IPS DF 6.9 (cell line): ENCODE data around the gene RAD17.
"Not testable (repeated sequence)": the region's sequence is repeated elsewhere in the genome, so short reads cannot be mapped to it uniquely, and the experiment has no call there.

Experiments
- DNase-seq: peaks from one replicate; pipeline ENCODE4 v3.0.0-alpha.2; 2013; ENCODE audit warnings: low read depth, low spot score
- H3K27ac ChIP-seq: one replicate; pipeline ENCODE4 v1.5.1; 2013; ENCODE audit warnings: low read length, control low read depth
- H3K27me3 ChIP-seq: 2 replicates; pipeline ENCODE4 v1.6.1; 2013; ENCODE audit warnings: mild to moderate bottlenecking, low read length; ENCODE audit not compliant: control insufficient read depth, insufficient read depth
- H3K36me3 ChIP-seq: 2 replicates; pipeline ENCODE4 v1.6.1; 2013; ENCODE audit warnings: low read length; ENCODE audit not compliant: control insufficient read depth, insufficient read depth
- H3K4me1 ChIP-seq: 2 replicates; pipeline ENCODE4 v1.6.1; 2013; ENCODE audit warnings: low read length; ENCODE audit not compliant: control insufficient read depth, insufficient read depth
- H3K4me3 ChIP-seq: 2 replicates; pipeline ENCODE4 v1.5.1; 2013; ENCODE audit warnings: mild to moderate bottlenecking, low read length
- H3K9me3 ChIP-seq: 2 replicates; pipeline ENCODE4 v1.6.1; 2013; ENCODE audit warnings: low read length, inconsistent platforms; ENCODE audit not compliant: control insufficient read depth, insufficient read depth
- WGBS: extraction: QIAGEN DNeasy Blood & Tissue Kit; methylation state at CpG from one replicate; pipeline ENCODE4 v1.1.7; 2013; ENCODE audit warnings: mixed read lengths, missing lambda C conversion rate; ENCODE audit not compliant: insufficient read length, insufficient coverage; 5-methylcytosine and 5-hydroxymethylcytosine counted together

RAD17 gene

GRCh38 chr5:69369340-69370121 is at the start of gene RAD17, which contains the start of the genes AK6 and TAF9:
RAD17 (plus strand) TSS chr5:69369818; CDS start chr5:69372209, 2,391 bp downstream.
AK6 (minus strand) TSS chr5:69369520; CDS start chr5:69369490, 30 bp downstream.
TAF9 (minus strand) TSS chr5:69369520; CDS start chr5:69365737, 3,783 bp downstream.
- no peak within 1 kb of the TSS for H3K27ac ChIP-seq
- H3K9me3 ChIP-seq, result no peaks in the 10 kb centered on the region
- H3K27me3 ChIP-seq, result no peaks in the 10 kb centered on the region
- peaks cover 3% of the 10 kb centered on the region; the same call in 1 of the 2 replicates for H3K36me3 ChIP-seq
- peak; percentile 80 for DNase-seq
- peak within 1 kb of the TSS; percentile 85 for H3K4me3 ChIP-seq
- no peaks in the 10 kb centered on the region for H3K4me1 ChIP-seq
- no CpG with 5 or more reads among the region's 66 CpGs for WGBS

DNA sequence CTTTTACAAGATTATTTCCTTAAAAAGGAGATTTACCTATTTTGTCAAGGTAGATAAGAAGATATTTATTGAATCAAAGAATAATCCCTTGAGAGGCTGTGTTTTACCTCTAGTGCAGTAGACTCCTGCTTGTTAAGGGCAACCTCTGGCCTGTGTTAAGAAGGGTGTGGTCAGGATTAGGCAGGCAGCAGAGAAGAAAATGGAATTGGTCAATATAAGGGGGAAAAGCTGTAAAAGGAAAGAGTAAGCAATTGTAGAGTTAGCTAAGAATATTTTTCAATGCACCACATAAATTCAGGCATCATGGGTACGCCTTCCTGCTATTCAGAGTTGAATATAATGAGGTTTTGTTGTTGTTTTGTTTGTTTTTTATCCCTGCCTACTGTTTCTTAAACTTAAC is 43.3 kb upstream of the RAD17 start:
- Histone ChIP-seq H3K27me3 (no peaks in the 10 kb centered on the region), H3K4me3 (no peak overlapping the region), H3K9me3 (0 out of 2 replicates have a peak, but pooled peaks cover 1% of the 10 kb centered on the region), H3K36me3 (no peaks in the 10 kb centered on the region), H3K27ac (no peak overlapping the region), H3K4me1 (no peaks in the 10 kb centered on the region)
- no CpG with 5 or more reads among the region's 1 CpG for whole genome bisulfite sequencing
- no peak for DNase-seq

DNA sequence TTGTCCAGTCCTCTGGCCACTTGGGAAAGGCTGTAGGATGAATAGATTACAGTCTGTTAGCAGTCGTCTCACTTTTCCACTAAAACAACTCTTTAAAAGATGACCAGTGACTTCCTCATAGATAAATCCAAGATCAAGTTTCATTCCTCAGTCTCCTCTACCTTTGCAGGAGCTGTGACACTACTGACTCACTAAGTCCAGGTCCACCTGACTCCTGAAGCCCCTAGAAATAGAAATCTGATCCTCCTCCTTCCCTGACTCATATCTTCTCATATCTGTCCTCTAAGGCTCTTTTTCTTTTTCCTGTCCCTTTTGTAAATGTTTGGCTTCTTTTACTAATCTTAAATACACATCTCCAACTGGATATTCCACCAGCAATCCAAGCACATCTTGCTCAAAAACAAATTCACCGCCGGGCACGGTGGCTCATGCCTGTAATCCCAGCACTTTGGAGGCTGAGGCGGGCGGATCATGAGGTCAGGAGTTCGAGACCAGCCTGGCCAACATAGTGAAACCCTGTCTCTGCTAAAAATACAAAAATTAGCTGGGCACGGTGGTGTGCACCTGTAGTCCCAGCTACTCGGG is 39.6 kb upstream of the RAD17 start:
- no peak overlapping the region for H3K4me3 ChIP-seq
- H3K36me3 ChIP-seq, result no peaks in the 10 kb centered on the region
- no peak for DNase-seq
- no CpG with 5 or more reads among the region's 9 CpGs for WGBS
- no peaks in the 10 kb centered on the region for H3K9me3 ChIP-seq
- peaks cover 2% of the 10 kb centered on the region; the same call in 1 of the 2 replicates for H3K4me1 ChIP-seq
- no peaks in the 10 kb centered on the region for H3K27me3 ChIP-seq
- no peak overlapping the region for H3K27ac ChIP-seq

DNA sequence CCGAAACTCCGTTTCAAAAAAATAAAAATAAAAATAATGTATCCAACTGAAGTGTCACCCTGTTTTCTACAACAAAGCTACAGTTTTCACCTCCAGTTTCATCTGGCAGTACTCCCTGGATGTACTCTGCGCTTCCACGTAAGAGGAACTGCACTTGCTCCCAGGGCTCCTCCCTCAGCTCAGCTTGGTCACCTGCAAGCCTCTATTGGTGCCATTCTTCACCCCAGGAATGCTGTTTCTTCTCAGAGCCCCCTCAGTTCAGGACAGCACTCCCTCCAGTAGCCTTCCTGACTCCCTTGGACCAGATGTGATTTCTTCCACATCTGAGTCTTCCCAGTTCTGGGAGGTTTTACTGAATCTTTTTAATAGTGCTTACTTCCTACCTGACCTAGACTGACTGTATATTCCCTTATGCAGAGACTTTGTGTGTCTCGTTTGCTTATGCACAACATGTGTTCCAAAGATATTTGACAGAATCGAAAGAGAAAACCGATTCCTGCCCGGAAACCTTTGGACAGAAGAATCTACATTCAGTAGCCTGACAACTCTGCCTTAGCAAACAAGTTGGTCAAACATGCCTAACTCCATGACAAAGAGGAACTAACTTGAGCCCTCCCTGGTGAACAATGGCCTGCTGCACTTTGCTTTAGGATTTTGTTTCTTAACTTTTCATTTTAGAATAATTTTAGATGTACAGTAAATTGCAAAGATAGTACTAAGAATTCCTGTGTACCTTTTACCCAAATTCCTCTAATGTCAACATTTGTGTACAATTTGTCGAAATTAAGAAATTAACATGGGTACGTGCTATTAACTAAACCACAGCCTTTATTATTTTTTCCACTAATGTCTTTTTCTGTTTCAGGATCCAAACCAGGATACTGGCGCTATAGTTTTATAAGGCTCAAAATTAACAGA is 37.8 kb upstream of the RAD17 start:
- H3K4me3 ChIP-seq, result no peak overlapping the region
- DNase-seq, result no peak
- WGBS, result no CpG with 5 or more reads among the region's 11 CpGs
- no peaks in the 10 kb centered on the region for H3K27me3 ChIP-seq
- H3K9me3 ChIP-seq, result no peaks in the 10 kb centered on the region
- H3K36me3 ChIP-seq, result no peaks in the 10 kb centered on the region
- H3K4me1 ChIP-seq, result peaks cover 2% of the 10 kb centered on the region; the same call in 1 of the 2 replicates
- H3K27ac ChIP-seq, result no peak overlapping the region

DNA sequence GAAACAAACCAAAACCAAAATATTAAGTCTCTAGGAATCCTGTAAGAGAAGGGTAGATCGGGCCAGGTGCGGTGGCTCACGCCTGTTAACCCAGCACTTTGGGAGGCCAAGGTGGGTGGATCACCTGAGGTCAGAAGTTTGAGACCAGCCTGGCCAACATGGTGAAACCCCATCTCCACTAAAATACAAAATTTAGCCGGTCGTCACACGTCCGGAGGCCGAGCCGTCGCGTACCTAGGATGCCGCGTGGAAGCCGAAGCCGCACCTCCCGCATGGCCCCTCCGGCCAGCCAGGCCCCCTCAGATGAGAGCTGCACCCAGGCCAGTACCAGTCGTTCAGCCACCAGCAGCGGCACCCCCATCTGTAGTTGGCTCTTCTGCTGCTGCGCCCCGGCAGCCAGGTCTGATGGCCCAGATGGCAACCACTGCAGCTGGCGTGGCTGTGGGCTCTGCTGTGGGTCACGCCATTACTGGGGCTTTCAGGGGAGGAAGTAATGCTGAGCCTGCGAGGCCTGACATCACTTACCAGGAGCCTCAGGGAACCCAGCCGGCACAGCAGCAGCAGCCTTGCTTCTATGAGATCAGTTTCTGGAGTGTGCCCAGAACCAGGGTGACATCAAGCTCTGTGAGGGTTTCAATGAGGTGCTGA is 35.8 kb upstream of the RAD17 start:
- H3K27me3 ChIP-seq, H3K9me3 ChIP-seq, H3K4me1 ChIP-seq, DNase-seq, H3K4me3 ChIP-seq, H3K36me3 ChIP-seq, H3K27ac ChIP-seq: not testable (repeated sequence)
- no CpG with 5 or more reads among the region's 25 CpGs for WGBS

DNA sequence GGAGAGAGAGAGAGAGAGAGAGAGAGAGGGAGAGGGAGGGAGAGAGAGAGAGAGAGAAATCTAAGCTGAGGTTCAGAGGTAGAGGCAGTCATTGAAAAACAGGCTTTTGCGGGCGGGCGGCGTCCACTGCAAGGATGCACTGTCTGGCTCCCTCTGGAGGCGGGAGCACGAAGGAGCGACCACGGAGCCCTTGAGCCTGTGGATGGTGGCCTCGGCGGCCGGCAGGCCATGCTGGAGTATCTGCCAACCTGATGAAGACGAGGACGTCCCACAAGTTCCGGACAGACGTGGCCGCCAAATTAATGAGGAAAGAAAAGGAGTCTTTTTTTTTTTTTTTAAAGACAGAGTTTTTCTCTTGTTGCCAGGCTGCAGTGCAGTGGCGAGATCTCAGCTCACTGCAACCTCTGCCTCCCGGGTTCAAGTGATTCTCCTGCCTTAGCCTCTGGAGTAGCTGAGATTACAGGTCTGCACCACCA is 34.8 kb upstream of the RAD17 start:
- peak; percentile 71 for DNase-seq
- no peak overlapping the region for H3K4me3 ChIP-seq
- no CpG with 5 or more reads among the region's 18 CpGs for WGBS
- no peaks in the 10 kb centered on the region for H3K36me3 ChIP-seq
- H3K27me3 ChIP-seq, result no peaks in the 10 kb centered on the region
- H3K4me1 ChIP-seq, result peaks cover 2% of the 10 kb centered on the region; the same call in 1 of the 2 replicates
- H3K9me3 ChIP-seq, result no peaks in the 10 kb centered on the region
- no peak overlapping the region for H3K27ac ChIP-seq

- no peak for DNase-seq
- H3K4me1 ChIP-seq, result peaks cover 2% of the 10 kb centered on the region; the same call in 1 of the 2 replicates
- no peak overlapping the region for H3K27ac ChIP-seq
- no peak overlapping the region for H3K4me3 ChIP-seq
- no CpG with 5 or more reads among the region's 7 CpGs for WGBS
- H3K36me3 ChIP-seq, result no peaks in the 10 kb centered on the region
- H3K27me3 ChIP-seq, result no peaks in the 10 kb centered on the region
- H3K9me3 ChIP-seq, result no peaks in the 10 kb centered on the region
Measured at GRCh38 chr5:69335341-69335935, 34.2 kb upstream of the RAD17 start.

DNA sequence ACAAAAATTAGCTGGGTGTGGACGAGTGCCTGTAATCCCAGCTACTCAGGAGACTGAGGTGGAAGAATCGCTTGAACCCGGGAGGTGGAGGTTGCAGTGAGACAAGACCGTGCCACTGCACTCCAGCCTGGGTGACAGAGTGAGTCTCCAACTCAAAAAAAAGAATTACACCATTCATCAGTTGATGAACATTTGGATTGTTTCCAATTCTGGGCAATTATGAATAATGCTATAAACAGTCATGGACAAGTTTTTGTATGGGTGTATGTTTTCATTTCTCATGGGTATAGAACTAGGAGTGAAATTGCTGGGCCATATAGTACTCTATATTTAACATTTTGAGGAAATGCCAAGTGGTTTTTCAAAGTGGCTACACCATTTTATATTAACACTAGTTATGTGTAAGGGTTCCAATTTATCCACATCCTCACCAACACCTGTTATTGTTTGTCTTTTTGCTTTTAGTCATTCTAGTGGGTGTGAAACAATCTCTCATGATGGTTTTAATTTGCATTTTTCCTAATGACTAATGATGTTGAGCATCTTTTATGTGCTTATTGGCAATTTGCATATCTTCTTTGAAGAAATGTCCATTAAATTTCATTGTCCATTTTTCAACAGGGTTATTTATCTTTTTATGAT is 28.0 kb upstream of the RAD17 start:
- WGBS, result no CpG with 5 or more reads among the region's 4 CpGs
- Histone ChIP-seq H3K27ac (no peak overlapping the region), H3K36me3 (no peaks in the 10 kb centered on the region), H3K4me3 (no peak overlapping the region), H3K4me1 (no peaks in the 10 kb centered on the region), H3K9me3 (no peaks in the 10 kb centered on the region; the same call in 1 of the 2 replicates), H3K27me3 (no peaks in the 10 kb centered on the region)
- DNase-seq, result no peak

GRCh38 chr5:69343083-69343482 is 26.5 kb upstream of the RAD17 start:
- DNase-seq, result no peak
- WGBS, result no CpG with 5 or more reads among the region's 1 CpG
- Histone ChIP-seq H3K4me1 (no peaks in the 10 kb centered on the region), H3K4me3 (no peak overlapping the region), H3K27me3 (no peaks in the 10 kb centered on the region), H3K27ac (no peak overlapping the region), H3K9me3 (no peaks in the 10 kb centered on the region; the same call in 1 of the 2 replicates), H3K36me3 (no peaks in the 10 kb centered on the region)
